HEK293 (cell line): ENCODE data around the gene CPA2.

Source experiments
- BCL11B ChIP-seq: fragments of 450-650 bp; formaldehyde crosslinking; IDR thresholded peaks from 2 replicates; pipeline ENCODE4 v1.5.1; 2016; ENCODE audit warnings: low read depth, missing biosample characterization, missing genetic modification characterization
- GLIS1 ChIP-seq: fragments of 450-650 bp; formaldehyde crosslinking; IDR thresholded peaks from 2 replicates; pipeline ENCODE4 v1.5.1; 2016; ENCODE audit warnings: missing biosample characterization, missing genetic modification characterization
- KLF17 ChIP-seq: fragments of 450-650 bp; formaldehyde crosslinking; IDR thresholded peaks from 2 replicates; pipeline ENCODE4 v1.5.1; 2016; ENCODE audit warnings: missing biosample characterization, missing genetic modification characterization
- ZBTB1 ChIP-seq: fragments of 450-650 bp; formaldehyde crosslinking; IDR thresholded peaks from 2 replicates; pipeline ENCODE4 v1.5.1; 2016; ENCODE audit warnings: missing biosample characterization, missing genetic modification characterization
- ZBTB20 ChIP-seq: fragments of 450-650 bp; formaldehyde crosslinking; IDR thresholded peaks from 2 replicates; pipeline ENCODE4 v1.5.1; 2016; ENCODE audit warnings: missing biosample characterization, missing genetic modification characterization
- ZBTB21 ChIP-seq: fragments of 450-650 bp; formaldehyde crosslinking; IDR thresholded peaks from 2 replicates; pipeline ENCODE4 v1.5.1; 2017; ENCODE audit warnings: missing biosample characterization, missing genetic modification characterization
- ZNF121 ChIP-seq: fragments of 450-650 bp; formaldehyde crosslinking; IDR thresholded peaks from 2 replicates; pipeline ENCODE4 v1.5.1; 2016; ENCODE audit warnings: missing biosample characterization, missing genetic modification characterization
- ZNF18 ChIP-seq: fragments of 450-650 bp; formaldehyde crosslinking; IDR thresholded peaks from 2 replicates; pipeline ENCODE4 v1.5.1; 2016; ENCODE audit warnings: missing biosample characterization, missing genetic modification characterization
- ZNF214 ChIP-seq: fragments of 450-650 bp; formaldehyde crosslinking; IDR thresholded peaks from 2 replicates; pipeline ENCODE4 v1.5.1; 2017; ENCODE audit warnings: missing biosample characterization, mild to moderate bottlenecking, missing genetic modification characterization, borderline replicate concordance
- ZNF266 ChIP-seq: fragments of 450-650 bp; formaldehyde crosslinking; IDR thresholded peaks from 2 replicates; pipeline ENCODE4 v1.5.1; 2016; ENCODE audit warnings: missing biosample characterization, missing genetic modification characterization, low read depth
- ZNF280C ChIP-seq: fragments of 450-650 bp; formaldehyde crosslinking; IDR thresholded peaks from 2 replicates; pipeline ENCODE4 v1.5.1; 2016; ENCODE audit warnings: missing biosample characterization, missing genetic modification characterization
- ZNF292 ChIP-seq: fragments of 450-650 bp; formaldehyde crosslinking; IDR thresholded peaks from 2 replicates; pipeline ENCODE4 v1.5.1; 2016; ENCODE audit warnings: low read depth, missing biosample characterization, missing genetic modification characterization, borderline replicate concordance
- ZNF302 ChIP-seq: fragments of 450-650 bp; formaldehyde crosslinking; IDR thresholded peaks from 2 replicates; pipeline ENCODE4 v1.5.1; 2016; ENCODE audit warnings: missing biosample characterization, missing genetic modification characterization, low read depth
- ZNF341 ChIP-seq: fragments of 450-650 bp; formaldehyde crosslinking; IDR thresholded peaks from 2 replicates; pipeline ENCODE4; 2016; ENCODE audit warnings: low read depth, missing biosample characterization, missing genetic modification characterization
- ZNF37A ChIP-seq: fragments of 450-650 bp; IDR thresholded peaks from 2 replicates; pipeline ENCODE4 v1.5.1; 2018; ENCODE audit warnings: missing biosample characterization, missing genetic modification characterization
- ZNF433 ChIP-seq: fragments of 450-650 bp; formaldehyde crosslinking; IDR thresholded peaks from 2 replicates; pipeline ENCODE4 v1.5.1; 2016; ENCODE audit warnings: missing biosample characterization, missing genetic modification characterization, low read depth
- ZNF473 ChIP-seq: fragments of 450-650 bp; formaldehyde crosslinking; IDR thresholded peaks from 2 replicates; pipeline ENCODE4 v1.5.1; 2017; ENCODE audit warnings: missing biosample characterization, missing genetic modification characterization
- ZNF555 ChIP-seq: fragments of 450-650 bp; formaldehyde crosslinking; conservative IDR thresholded peaks from 2 replicates; pipeline ENCODE4 v1.5.1; 2017; ENCODE audit warnings: missing biosample characterization, mild to moderate bottlenecking, missing genetic modification characterization, inconsistent platforms
- ZNF560 ChIP-seq: fragments of 450-650 bp; formaldehyde crosslinking; IDR thresholded peaks from 2 replicates; pipeline ENCODE4 v1.5.1; 2017; ENCODE audit warnings: missing biosample characterization, missing genetic modification characterization, borderline replicate concordance
- ZNF626 ChIP-seq: fragments of 450-650 bp; sonication (Bioruptor Pico); formaldehyde crosslinking; IDR thresholded peaks from 2 replicates; pipeline ENCODE4 v1.5.1; 2018; ENCODE audit warnings: missing biosample characterization, missing genetic modification characterization, inconsistent platforms
- TF ChIP-seq, protein P1 (sequence below): fragments of 450-650 bp; formaldehyde crosslinking; IDR thresholded peaks from 2 replicates; pipeline ENCODE4 v1.5.1; 2017; ENCODE audit warnings: missing biosample characterization, missing genetic modification characterization
- TF ChIP-seq, protein P2 (sequence below): fragments of 450-650 bp; formaldehyde crosslinking; IDR thresholded peaks from 2 replicates; pipeline ENCODE4 v1.5.1; 2016; ENCODE audit warnings: missing biosample characterization, missing genetic modification characterization
- TF ChIP-seq, protein P3 (sequence below): fragments of 450-650 bp; formaldehyde crosslinking; IDR thresholded peaks from 2 replicates; pipeline ENCODE4 v1.5.1; 2017; ENCODE audit warnings: missing biosample characterization, missing genetic modification characterization
- TF ChIP-seq, protein P4 (sequence below): fragments of 450-650 bp; formaldehyde crosslinking; IDR thresholded peaks from 2 replicates; pipeline ENCODE4 v1.5.1; 2016; ENCODE audit warnings: missing biosample characterization, missing genetic modification characterization
- TF ChIP-seq, protein P5 (sequence below): fragments of 450-650 bp; formaldehyde crosslinking; IDR thresholded peaks from 2 replicates; pipeline ENCODE4 v1.5.1; 2016; ENCODE audit warnings: missing biosample characterization, missing genetic modification characterization

Gene CPA2

GRCh38 chr7:130332259-130333053 lies 65.8 kb downstream of the CPA2 start (continued):
- TF ChIP-seq, protein P1, sequence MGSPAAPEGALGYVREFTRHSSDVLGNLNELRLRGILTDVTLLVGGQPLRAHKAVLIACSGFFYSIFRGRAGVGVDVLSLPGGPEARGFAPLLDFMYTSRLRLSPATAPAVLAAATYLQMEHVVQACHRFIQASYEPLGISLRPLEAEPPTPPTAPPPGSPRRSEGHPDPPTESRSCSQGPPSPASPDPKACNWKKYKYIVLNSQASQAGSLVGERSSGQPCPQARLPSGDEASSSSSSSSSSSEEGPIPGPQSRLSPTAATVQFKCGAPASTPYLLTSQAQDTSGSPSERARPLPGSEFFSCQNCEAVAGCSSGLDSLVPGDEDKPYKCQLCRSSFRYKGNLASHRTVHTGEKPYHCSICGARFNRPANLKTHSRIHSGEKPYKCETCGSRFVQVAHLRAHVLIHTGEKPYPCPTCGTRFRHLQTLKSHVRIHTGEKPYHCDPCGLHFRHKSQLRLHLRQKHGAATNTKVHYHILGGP = no peak
- TF ChIP-seq ZNF121 (tag by site-specific recombination) = no peak
- TF ChIP-seq ZNF473 = no peak
- TF ChIP-seq ZNF341 (tag by site-specific recombination) = no peak
- TF ChIP-seq, protein P2, sequence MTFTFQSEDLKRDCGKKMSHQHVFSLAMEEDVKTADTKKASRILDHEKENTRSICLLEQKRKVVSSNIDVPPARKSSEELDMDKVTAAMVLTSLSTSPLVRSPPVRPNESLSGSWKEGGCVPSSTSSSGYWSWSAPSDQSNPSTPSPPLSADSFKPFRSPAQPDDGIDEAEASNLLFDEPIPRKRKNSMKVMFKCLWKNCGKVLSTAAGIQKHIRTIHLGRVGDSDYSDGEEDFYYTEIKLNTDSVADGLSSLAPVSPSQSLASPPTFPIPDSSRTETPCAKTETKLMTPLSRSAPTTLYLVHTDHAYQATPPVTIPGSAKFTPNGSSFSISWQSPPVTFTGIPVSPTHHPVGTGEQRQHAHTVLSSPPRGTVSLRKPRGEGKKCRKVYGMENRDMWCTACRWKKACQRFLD = no peak
- TF ChIP-seq ZNF214 = no peak
- TF ChIP-seq, protein P3, sequence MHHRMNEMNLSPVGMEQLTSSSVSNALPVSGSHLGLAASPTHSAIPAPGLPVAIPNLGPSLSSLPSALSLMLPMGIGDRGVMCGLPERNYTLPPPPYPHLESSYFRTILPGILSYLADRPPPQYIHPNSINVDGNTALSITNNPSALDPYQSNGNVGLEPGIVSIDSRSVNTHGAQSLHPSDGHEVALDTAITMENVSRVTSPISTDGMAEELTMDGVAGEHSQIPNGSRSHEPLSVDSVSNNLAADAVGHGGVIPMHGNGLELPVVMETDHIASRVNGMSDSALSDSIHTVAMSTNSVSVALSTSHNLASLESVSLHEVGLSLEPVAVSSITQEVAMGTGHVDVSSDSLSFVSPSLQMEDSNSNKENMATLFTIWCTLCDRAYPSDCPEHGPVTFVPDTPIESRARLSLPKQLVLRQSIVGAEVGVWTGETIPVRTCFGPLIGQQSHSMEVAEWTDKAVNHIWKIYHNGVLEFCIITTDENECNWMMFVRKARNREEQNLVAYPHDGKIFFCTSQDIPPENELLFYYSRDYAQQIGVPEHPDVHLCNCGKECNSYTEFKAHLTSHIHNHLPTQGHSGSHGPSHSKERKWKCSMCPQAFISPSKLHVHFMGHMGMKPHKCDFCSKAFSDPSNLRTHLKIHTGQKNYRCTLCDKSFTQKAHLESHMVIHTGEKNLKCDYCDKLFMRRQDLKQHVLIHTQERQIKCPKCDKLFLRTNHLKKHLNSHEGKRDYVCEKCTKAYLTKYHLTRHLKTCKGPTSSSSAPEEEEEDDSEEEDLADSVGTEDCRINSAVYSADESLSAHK (tag by site-specific recombination) = no peak
- TF ChIP-seq, protein P4, sequence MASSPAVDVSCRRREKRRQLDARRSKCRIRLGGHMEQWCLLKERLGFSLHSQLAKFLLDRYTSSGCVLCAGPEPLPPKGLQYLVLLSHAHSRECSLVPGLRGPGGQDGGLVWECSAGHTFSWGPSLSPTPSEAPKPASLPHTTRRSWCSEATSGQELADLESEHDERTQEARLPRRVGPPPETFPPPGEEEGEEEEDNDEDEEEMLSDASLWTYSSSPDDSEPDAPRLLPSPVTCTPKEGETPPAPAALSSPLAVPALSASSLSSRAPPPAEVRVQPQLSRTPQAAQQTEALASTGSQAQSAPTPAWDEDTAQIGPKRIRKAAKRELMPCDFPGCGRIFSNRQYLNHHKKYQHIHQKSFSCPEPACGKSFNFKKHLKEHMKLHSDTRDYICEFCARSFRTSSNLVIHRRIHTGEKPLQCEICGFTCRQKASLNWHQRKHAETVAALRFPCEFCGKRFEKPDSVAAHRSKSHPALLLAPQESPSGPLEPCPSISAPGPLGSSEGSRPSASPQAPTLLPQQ (tag by site-specific recombination) = no peak
- peak; percentile 66; the same call in 1 of the 2 replicates for TF ChIP-seq ZNF433 (tag by site-specific recombination)
- TF ChIP-seq ZBTB20 (tag by site-specific recombination) = no peak
- peak; percentile 78 for TF ChIP-seq ZNF555
- no peak for TF ChIP-seq ZBTB1
- TF ChIP-seq GLIS1 (tag by site-specific recombination) = no peak
- no peak for TF ChIP-seq KLF17 (tag by site-specific recombination)
- no peak for TF ChIP-seq ZNF37A
- TF ChIP-seq ZNF280C (tag by site-specific recombination) = no peak
- TF ChIP-seq ZBTB21 = peak; percentile 43; the same call in 1 of the 2 replicates
- TF ChIP-seq ZNF292 (tag by site-specific recombination) = 0 out of 2 replicates have a peak, but pooled peaks have one; percentile 35
- peak; percentile 83 for TF ChIP-seq ZNF266
- TF ChIP-seq ZNF626 = no peak
- TF ChIP-seq ZNF560 = peak; percentile 80
- TF ChIP-seq, protein P5, sequence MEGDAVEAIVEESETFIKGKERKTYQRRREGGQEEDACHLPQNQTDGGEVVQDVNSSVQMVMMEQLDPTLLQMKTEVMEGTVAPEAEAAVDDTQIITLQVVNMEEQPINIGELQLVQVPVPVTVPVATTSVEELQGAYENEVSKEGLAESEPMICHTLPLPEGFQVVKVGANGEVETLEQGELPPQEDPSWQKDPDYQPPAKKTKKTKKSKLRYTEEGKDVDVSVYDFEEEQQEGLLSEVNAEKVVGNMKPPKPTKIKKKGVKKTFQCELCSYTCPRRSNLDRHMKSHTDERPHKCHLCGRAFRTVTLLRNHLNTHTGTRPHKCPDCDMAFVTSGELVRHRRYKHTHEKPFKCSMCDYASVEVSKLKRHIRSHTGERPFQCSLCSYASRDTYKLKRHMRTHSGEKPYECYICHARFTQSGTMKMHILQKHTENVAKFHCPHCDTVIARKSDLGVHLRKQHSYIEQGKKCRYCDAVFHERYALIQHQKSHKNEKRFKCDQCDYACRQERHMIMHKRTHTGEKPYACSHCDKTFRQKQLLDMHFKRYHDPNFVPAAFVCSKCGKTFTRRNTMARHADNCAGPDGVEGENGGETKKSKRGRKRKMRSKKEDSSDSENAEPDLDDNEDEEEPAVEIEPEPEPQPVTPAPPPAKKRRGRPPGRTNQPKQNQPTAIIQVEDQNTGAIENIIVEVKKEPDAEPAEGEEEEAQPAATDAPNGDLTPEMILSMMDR (tag by site-specific recombination) = no peak
- 0 out of 2 replicates have a peak, but pooled peaks have one; percentile 42 for TF ChIP-seq ZNF18 (tag by site-specific recombination)
- no peak for TF ChIP-seq BCL11B (tag by site-specific recombination)
- no peak for TF ChIP-seq ZNF302
